GM19023 (cell line): ENCODE results near the gene S100A13.
"Not testable (repeated sequence)": the region's sequence is repeated elsewhere in the genome, so short reads cannot be mapped to it uniquely, and the experiment has no call there.

Source experiments
- ATAC-seq: cut with Tn5 transposase; IDR thresholded peaks from one replicate; pipeline ENCODE4 v1.9.1; 2021; ENCODE audit warnings: mild to moderate bottlenecking, moderate library complexity; ENCODE audit not compliant: unreplicated experiment

Gene S100A13

DNA sequence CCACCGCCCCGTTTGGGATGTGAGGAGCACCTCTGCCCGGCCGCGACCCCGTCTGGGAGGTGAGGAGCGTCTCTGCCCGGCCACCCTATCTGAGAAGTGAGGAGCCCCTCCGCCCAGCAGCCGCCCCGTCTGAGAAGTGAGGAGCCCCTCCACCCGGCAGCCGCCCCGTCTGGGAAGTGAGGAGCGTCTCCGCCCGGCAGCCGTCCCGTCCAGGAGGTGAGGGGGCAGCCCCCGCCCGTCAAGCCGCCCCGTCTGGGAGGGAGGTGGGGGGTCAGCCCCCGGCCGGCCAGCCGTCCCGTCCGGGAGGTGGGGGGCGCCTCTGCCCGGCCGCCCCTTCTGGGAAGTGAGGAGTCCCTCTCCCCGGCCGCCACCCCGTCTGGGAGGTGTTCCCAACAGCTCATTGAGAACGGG, 52.2 kb downstream of the S100A13 start:
- not testable (repeated sequence) for ATAC-seq

GRCh38 chr1:153573351-153573750, 54.0 kb downstream of the S100A13 start:
- ATAC-seq: no peak

DNA sequence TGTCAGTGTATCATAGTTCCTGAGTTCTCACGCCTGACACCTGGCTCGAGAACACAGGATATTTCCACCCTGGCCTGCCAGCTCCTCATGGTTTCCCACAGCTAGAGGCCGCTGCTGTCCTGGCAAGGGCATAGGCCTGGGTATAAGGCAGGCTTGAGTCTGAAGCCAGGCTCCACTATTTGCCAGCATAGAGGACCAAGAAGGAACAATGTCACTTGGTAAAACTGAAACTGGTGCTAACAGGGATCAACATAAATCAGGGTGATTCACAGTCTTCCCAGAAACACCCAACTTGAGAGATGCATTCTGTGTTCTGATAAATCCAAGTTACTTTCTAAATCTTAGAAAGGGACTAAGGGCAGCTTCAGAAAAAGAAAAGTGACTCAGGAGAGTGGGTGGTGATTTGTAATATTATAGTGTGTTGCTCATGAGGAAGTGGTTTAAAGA, 54.7 kb downstream of the S100A13 start:
- ATAC-seq: peak; percentile 54

DNA sequence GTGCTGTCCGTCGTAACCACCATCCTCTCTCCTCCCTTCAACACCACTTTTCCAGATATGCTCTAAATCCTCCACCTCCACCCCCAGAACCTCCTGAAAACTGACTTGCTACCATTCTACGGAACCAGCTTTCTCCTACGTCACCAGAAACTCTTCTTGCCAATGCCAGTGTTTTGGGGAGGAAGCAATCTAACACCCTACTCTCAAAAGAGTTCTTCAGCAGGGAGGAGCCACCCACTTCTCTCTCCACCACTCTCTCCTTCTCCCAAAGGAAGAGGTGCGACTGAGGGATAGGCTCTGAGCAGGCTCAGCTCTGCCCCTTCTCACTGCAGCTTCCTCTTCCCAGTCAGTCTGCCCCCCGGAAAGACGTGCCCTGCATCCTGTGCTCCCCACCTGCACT, 55.6 kb downstream of the S100A13 start:
- no peak for ATAC-seq

DNA sequence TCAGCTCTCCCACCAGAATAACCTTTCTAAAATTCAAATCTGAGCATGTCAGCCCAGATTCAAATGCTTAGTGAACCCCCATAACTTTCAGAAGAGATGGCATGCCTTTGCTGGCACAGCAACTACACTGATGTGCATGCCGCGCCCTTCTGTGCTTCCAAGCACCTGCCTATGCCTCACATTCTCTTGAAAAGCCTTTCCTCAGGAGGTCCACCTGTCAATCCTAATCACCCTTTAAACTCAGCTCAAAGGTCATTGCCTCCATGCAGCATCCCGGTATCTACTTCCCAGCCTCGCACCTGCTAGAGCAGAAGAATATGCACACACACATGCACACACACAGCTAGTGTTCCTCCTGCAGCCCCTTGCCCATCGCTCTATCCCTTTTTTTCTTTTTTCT, 56.4 kb downstream of the S100A13 start:
- ATAC-seq: no peak

GRCh38 chr1:153569465-153569864, 57.8 kb downstream of the S100A13 start:
- no peak for ATAC-seq
